GM15510 (cell line): ENCODE results near the gene NKX1-2.

Experiments
- POLR2A ChIP-seq: IDR thresholded peaks from 3 replicates; pipeline ENCODE4 v1.6.1; 2011; ENCODE audit warnings: borderline replicate concordance; ENCODE audit not compliant: insufficient read length; ENCODE audit errors: extremely low read depth

The NKX1-2 gene

GRCh38 chr10:124407456-124407855, 42.4 kb downstream of the NKX1-2 start:
- TF ChIP-seq POLR2A, result no peak

- TF ChIP-seq POLR2A, result no peak
Measured at GRCh38 chr10:124403548-124403947, 46.3 kb downstream of the NKX1-2 start.

- no peak for TF ChIP-seq POLR2A
Measured at GRCh38 chr10:124402273-124402672, 47.6 kb downstream of the NKX1-2 start.

- TF ChIP-seq POLR2A, result no peak
Measured at GRCh38 chr10:124401633-124402032, 48.2 kb downstream of the NKX1-2 start.
